Measurements from ENCODE around the gene CALML6. TPM values are rescaled to one million over a fixed set of nuclear protein-coding genes. Genes with fewer than 3 reads are reported as not detected.

The CALML6 gene
- total RNA-seq, 1 donor from 2014 or later = 2.3 TPM

DNA sequence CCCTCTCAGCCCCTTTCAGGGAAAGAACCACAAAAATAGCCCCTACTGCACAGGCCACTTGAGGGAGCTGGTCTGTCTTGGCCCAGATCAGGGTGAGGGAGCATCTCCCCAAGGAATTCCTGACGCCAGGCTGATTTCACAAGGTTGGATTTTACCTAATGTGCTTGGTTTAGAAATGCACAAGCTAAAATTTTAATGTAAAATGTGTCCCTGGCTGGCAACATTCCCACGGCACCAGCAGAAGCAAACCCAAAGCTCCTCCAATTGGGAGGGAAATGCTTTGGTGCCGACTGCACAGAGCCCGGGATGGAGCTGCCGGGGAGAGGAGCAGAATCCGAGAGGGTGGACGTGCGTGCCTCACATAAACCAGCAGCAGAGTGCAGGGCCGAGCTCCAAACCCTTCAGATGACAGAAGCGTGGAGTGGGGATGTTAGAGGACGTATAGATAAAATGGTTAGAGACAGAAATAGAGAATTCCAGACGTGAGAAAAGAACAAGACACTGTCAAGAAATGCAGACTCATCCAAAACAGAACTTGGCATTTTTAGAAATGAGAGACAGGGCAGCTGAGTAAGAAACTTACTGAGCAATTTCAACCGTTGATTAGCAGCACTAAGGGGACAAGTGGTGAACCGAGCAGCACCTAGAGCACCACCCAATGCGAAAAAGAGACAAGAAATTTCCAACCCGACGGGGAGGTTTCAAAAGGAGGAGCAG lies 45.6 kb downstream of the CALML6 start:
- Mint-ChIP-seq H3K4me1 (ENCODE audit: low read depth) (peaks cover 6% of the 10 kb centered on the region), H3K27me3 (ENCODE audit: low read depth) (peaks cover 33% of the 10 kb centered on the region), H3K9me3 (ENCODE audit: low read depth) (peaks cover 2% of the 10 kb centered on the region), H3K36me3 (ENCODE audit: low read depth) (no peaks in the 10 kb centered on the region), H3K27ac (ENCODE audit: unreplicated experiment) (peak overlapping the region; percentile 6), H3K4me3 (ENCODE audit: unreplicated experiment) (no peak overlapping the region)
- DNase-seq (ENCODE audit: low spot score) = no peak
- TF ChIP-seq, protein P1, sequence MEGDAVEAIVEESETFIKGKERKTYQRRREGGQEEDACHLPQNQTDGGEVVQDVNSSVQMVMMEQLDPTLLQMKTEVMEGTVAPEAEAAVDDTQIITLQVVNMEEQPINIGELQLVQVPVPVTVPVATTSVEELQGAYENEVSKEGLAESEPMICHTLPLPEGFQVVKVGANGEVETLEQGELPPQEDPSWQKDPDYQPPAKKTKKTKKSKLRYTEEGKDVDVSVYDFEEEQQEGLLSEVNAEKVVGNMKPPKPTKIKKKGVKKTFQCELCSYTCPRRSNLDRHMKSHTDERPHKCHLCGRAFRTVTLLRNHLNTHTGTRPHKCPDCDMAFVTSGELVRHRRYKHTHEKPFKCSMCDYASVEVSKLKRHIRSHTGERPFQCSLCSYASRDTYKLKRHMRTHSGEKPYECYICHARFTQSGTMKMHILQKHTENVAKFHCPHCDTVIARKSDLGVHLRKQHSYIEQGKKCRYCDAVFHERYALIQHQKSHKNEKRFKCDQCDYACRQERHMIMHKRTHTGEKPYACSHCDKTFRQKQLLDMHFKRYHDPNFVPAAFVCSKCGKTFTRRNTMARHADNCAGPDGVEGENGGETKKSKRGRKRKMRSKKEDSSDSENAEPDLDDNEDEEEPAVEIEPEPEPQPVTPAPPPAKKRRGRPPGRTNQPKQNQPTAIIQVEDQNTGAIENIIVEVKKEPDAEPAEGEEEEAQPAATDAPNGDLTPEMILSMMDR (IDR thresholded peaks at IDR 0.05) = no peak

DNA sequence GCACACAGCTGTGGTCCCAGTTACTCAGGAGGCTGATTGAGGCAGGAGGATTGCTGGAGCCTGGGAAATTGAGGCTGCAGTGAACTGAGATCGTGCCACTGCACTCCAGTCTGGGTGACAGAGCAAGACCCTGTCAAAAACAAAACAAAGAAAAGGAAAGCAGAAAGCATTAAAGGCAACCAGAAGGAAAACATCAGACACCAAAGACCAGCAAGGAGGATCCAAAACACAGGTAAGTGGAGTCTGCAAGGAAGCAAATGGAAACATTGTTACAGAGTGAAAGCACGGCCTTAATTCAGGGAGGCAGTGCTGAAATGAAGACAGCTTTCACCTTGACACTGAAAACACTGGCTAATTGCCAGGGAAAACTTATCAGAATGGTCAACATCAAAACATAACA lies 47.7 kb downstream of the CALML6 start:
- Mint-ChIP-seq H3K27ac (ENCODE audit: unreplicated experiment) (no peak overlapping the region), H3K36me3 (ENCODE audit: low read depth) (no peaks in the 10 kb centered on the region), H3K4me3 (ENCODE audit: unreplicated experiment) (no peak overlapping the region), H3K9me3 (ENCODE audit: low read depth) (peaks cover 2% of the 10 kb centered on the region), H3K27me3 (ENCODE audit: low read depth) (peaks cover 40% of the 10 kb centered on the region), H3K4me1 (ENCODE audit: low read depth) (peaks cover 6% of the 10 kb centered on the region)
- TF ChIP-seq, protein P1 (IDR thresholded peaks at IDR 0.05) = no peak
- DNase-seq (ENCODE audit: low spot score) = no peak

DNA sequence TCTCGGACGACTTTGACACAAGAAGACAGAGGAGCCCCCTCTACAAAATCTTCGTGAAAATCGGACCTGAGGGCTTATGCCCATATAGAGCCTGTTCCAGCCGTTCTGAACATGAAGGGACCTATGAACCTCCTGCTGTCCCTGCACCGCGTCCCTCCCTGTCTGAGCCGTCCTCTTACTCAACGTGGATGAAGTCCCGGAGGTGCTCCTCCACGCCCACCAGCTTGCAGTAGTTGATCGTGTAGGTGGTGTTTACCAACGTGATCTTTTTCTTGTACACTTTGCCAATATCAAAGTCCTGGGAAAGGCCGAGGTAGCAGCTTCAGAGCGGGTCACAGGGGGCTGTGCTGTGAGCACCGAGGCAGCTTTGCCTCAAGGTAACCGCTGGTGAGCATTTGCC lies 48.5 kb downstream of the CALML6 start:
- no peak for DNase-seq (ENCODE audit: low spot score)
- no peak overlapping the region for H3K27ac Mint-ChIP-seq (ENCODE audit: unreplicated experiment)
- peaks cover 37% of the 10 kb centered on the region for H3K27me3 Mint-ChIP-seq (ENCODE audit: low read depth)
- H3K9me3 Mint-ChIP-seq (ENCODE audit: low read depth) = peaks cover 2% of the 10 kb centered on the region
- no peaks in the 10 kb centered on the region for H3K36me3 Mint-ChIP-seq (ENCODE audit: low read depth)
- H3K4me1 Mint-ChIP-seq (ENCODE audit: low read depth) = peaks cover 6% of the 10 kb centered on the region
- TF ChIP-seq, protein P1 (IDR thresholded peaks at IDR 0.05) = no peak
- H3K4me3 Mint-ChIP-seq (ENCODE audit: unreplicated experiment) = no peak overlapping the region

DNA sequence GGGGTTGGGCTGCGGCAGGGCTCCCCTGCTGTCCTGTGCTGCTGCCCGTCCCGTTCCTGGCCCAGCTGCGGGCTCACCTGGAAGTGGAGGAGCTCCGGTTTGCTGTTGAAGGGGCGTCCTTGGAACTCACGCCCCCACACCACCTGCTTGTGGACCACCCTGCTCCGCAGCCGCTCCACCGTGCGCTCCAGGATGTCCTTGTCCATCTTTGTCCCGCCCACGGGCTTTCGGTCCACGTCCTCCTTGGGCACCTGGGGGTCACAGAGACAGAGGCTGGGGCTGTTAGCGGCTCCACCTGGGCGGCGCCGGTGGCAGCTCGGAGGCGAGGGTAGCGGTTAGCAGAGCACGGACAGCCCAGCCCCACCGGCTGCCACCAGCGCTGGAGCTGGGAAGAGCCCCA lies 49.8 kb downstream of the CALML6 start:
- Mint-ChIP-seq H3K4me3 (ENCODE audit: unreplicated experiment) (no peak overlapping the region), H3K27ac (ENCODE audit: unreplicated experiment) (no peak overlapping the region), H3K36me3 (ENCODE audit: low read depth) (no peaks in the 10 kb centered on the region), H3K27me3 (ENCODE audit: low read depth) (peaks cover 35% of the 10 kb centered on the region), H3K4me1 (ENCODE audit: low read depth) (peaks cover 3% of the 10 kb centered on the region), H3K9me3 (ENCODE audit: low read depth) (peaks cover 2% of the 10 kb centered on the region)
- TF ChIP-seq, protein P1 (IDR thresholded peaks at IDR 0.05) = no peak
- DNase-seq (ENCODE audit: low spot score) = peak; percentile 78

DNA sequence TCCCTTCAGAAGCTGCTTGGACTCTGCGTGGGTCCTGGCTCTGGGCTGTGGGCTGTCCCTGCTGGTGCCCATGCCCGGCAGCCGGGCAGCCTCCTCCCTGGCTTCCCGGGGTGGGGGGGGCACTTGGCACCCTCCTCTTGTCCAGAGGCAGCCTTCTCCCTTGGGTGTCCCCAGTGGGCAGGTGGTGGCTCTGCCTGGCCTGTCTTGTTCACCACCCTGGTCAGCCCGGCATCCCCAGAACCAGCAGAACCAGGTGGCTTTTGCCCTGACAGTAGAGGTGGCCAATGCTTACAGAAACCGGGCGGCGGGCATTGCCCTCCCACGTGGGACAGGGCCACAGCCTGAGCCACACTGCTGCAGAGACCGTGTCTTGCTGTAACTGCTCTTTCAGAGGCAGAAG lies 50.5 kb downstream of the CALML6 start:
- H3K27me3 Mint-ChIP-seq (ENCODE audit: low read depth) = peaks cover 32% of the 10 kb centered on the region
- no peaks in the 10 kb centered on the region for H3K36me3 Mint-ChIP-seq (ENCODE audit: low read depth)
- no peak overlapping the region for H3K27ac Mint-ChIP-seq (ENCODE audit: unreplicated experiment)
- no peak overlapping the region for H3K4me3 Mint-ChIP-seq (ENCODE audit: unreplicated experiment)
- peak; percentile 86 for DNase-seq (ENCODE audit: low spot score)
- TF ChIP-seq, protein P1 (IDR thresholded peaks at IDR 0.05) = no peak
- H3K4me1 Mint-ChIP-seq (ENCODE audit: low read depth) = no peaks in the 10 kb centered on the region
- H3K9me3 Mint-ChIP-seq (ENCODE audit: low read depth) = peaks cover 2% of the 10 kb centered on the region

Data from chondrocyte (in vitro differentiated cells).